NCI-H2081 treated with DMSO at 0.1 percent for 48 hours (cell line): Measurements from ENCODE around the gene SLC38A3.

Source experiments
- DNase-seq: peaks from one replicate; lab custom pipeline; 2025; lab: John Stamatoyannopoulos, UW

SLC38A3 gene

GRCh38 chr3:50269460-50269859 is 64.4 kb downstream of the SLC38A3 start:
- DNase-seq: no peak

- DNase-seq: no peak
Measured at GRCh38 chr3:50269977-50270413, 64.9 kb downstream of the SLC38A3 start.

DNA sequence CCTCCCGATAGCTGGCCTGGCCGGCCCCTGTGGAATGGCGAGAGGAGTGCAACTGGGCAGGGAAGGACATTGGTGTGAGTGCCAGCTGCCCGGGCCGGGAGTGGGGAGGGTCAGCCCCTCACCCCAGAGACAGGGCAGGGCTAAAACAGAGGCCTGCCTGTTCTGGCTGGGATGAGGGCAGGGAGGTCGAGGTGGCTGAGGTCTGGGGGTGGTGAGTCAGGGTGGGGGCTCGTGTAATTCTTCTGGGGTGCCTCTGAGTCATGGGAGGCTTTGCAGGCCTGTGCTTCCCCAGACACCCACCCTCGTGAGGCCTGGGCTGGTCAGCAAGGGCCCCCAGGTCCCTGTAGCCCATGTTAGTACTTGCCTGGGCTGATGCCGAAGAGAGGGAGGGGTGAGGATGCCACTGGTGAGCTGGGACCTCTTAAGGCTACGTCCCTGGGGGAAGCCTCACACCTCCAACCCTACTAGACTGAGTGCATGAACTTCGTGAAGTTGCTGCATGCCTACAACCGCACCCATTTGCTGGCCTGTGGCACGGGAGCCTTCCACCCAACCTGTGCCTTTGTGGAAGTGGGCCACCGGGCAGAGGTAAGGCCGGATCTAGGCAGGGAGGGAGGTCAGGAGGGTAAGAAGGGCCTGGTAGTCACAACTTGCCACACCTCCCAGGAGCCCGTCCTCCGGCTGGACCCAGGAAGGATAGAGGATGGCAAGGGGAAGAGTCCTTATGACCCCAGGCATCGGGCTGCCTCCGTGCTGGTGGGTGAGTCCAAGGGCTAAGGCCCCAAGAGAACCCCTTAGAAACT is 65.6 kb downstream of the SLC38A3 start:
- no peak for DNase-seq
